ENCODE data around the gene PRIMPOL. TPM values are rescaled to one million over a fixed set of nuclear protein-coding genes. Genes with fewer than 3 reads are reported as not detected.

The PRIMPOL gene
- total and polyA plus RNA-seq, 4 experiments from 2014 or later = 14.0 to 23.2 (median 20.9) TPM

GRCh38 chr4:184641451-184641850, 8.1 kb upstream of the PRIMPOL start:
- intact Hi-C loops (cut with micrococcal nuclease) = no loop called here
- ChIA-PET POLR2A (ENCODE audit: partially characterized antibody) (no interaction called here), CTCF (ENCODE audit: partially characterized antibody) (interaction anchor here (0.8 kb wide), 1 partner anchor 377 kb away, joined by 3 read pairs; no protein-coding TSS in a partner anchor)
- Histone ChIP-seq H3K4me1 (ENCODE audit: insufficient read depth, low read length) (peaks cover 45% of the 10 kb centered on the region), H3K36me3 (ENCODE audit: insufficient read depth, low read length) (peaks cover 17% of the 10 kb centered on the region), H3K9me3 (ENCODE audit: control insufficient read depth in 1 of 2, low read length in 2 of 2) (no peaks in the 10 kb centered on the region), H3K27me3 (ENCODE audit: insufficient read depth, low read length) (no peaks in the 10 kb centered on the region), H3K27ac (ENCODE audit: low read depth, low read length) (no peak overlapping the region), H3K4me3 (ENCODE audit: low read length in 2 of 2) (no peak overlapping the region)
- Mint-ChIP-seq H3K36me3 (peaks cover 42 to 61% of the 10 kb centered on the region in 2 donors), H3K9me3 (no peaks in the 10 kb centered on the region), H3K4me3 (no peak overlapping the region), H3K4me1 (peaks cover 39 to 55% (median 48%) of the 10 kb centered on the region in 4 donors), H3K27ac (peak overlapping the region in 3 of 7 donors; percentile 1 to 90 (median 11)), H3K27me3 (no peaks in the 10 kb centered on the region)
- no peak for DNase-seq

- ChIA-PET POLR2A (ENCODE audit: partially characterized antibody) (no interaction called here), CTCF (ENCODE audit: partially characterized antibody) (interaction anchor here (1.4 to 1.6 kb wide), 2 partner anchors 335 to 380 kb away, joined by 3 to 4 read pairs; no protein-coding TSS in a partner anchor)
- Mint-ChIP-seq H3K36me3 (peaks cover 27 to 58% of the 10 kb centered on the region in 2 donors), H3K9me3 (no peaks in the 10 kb centered on the region), H3K27ac (peak overlapping the region in 1 of 7 donors; percentile 53), H3K27me3 (no peaks in the 10 kb centered on the region), H3K4me1 (peaks cover 54 to 74% (median 64%) of the 10 kb centered on the region in 4 donors), H3K4me3 (peak overlapping the region in 1 of 8 donors; percentile 8)
- DNase-seq = no peak
- intact Hi-C loops (cut with micrococcal nuclease) = no loop called here
- Histone ChIP-seq H3K4me1 (ENCODE audit: insufficient read depth, low read length) (peaks cover 62% of the 10 kb centered on the region), H3K27me3 (ENCODE audit: insufficient read depth, low read length) (no peaks in the 10 kb centered on the region), H3K27ac (ENCODE audit: low read depth, low read length) (no peak overlapping the region), H3K4me3 (ENCODE audit: low read length in 2 of 2) (no peak overlapping the region), H3K9me3 (ENCODE audit: control insufficient read depth in 1 of 2, low read length in 2 of 2) (no peaks in the 10 kb centered on the region), H3K36me3 (ENCODE audit: insufficient read depth, low read length) (peaks cover 5% of the 10 kb centered on the region)
These were observed 5.8 kb upstream of the PRIMPOL start for GRCh38 chr4:184643731-184644130.

- no peak for DNase-seq
These were observed 4.8 kb upstream of the PRIMPOL start for GRCh38 chr4:184644553-184645307.

GRCh38 chr4:184645904-184646610, 3.5 kb upstream of the PRIMPOL start:
- Histone ChIP-seq H3K27me3 (ENCODE audit: insufficient read depth, low read length) (no peaks in the 10 kb centered on the region), H3K36me3 (ENCODE audit: insufficient read depth, low read length) (peaks cover 5% of the 10 kb centered on the region), H3K4me1 (ENCODE audit: insufficient read depth, low read length) (peaks cover 63% of the 10 kb centered on the region), H3K27ac (ENCODE audit: low read depth, low read length) (no peak overlapping the region), H3K4me3 (ENCODE audit: low read length in 2 of 2) (no peak overlapping the region), H3K9me3 (ENCODE audit: control insufficient read depth in 1 of 2, low read length in 2 of 2) (no peaks in the 10 kb centered on the region)
- no peak for DNase-seq
- ChIA-PET CTCF (ENCODE audit: partially characterized antibody) (no interaction called here), POLR2A (ENCODE audit: partially characterized antibody) (no interaction called here)
- peaks cover 19 to 45% of the 10 kb centered on the region in 2 donors for H3K36me3 Mint-ChIP-seq
- peak overlapping the region in 5 of 7 donors; percentile 26 to 92 (median 44) for H3K27ac Mint-ChIP-seq
- peak overlapping the region in 6 of 8 donors; percentile 29 to 98 (median 94) for H3K4me3 Mint-ChIP-seq
- H3K4me1 Mint-ChIP-seq = peaks cover 50 to 67% (median 58%) of the 10 kb centered on the region in 4 donors
- H3K27me3 Mint-ChIP-seq = no peaks in the 10 kb centered on the region
- intact Hi-C loops (cut with micrococcal nuclease) = loop anchor here (5.0 kb wide), 4 partner anchors 101 to 1139 kb away; partner anchors contain the start of gene ING2
- no peaks in the 10 kb centered on the region for H3K9me3 Mint-ChIP-seq

More at GRCh38 chr4:184644553-184645307, 4.8 kb upstream of the PRIMPOL start:
- POLR2A ChIA-PET (ENCODE audit: partially characterized antibody) = no interaction called here
- Histone ChIP-seq H3K36me3 (ENCODE audit: insufficient read depth, low read length) (peaks cover 5% of the 10 kb centered on the region), H3K27me3 (ENCODE audit: insufficient read depth, low read length) (no peaks in the 10 kb centered on the region), H3K9me3 (ENCODE audit: control insufficient read depth in 1 of 2, low read length in 2 of 2) (no peaks in the 10 kb centered on the region), H3K4me3 (ENCODE audit: low read length in 2 of 2) (no peak overlapping the region), H3K27ac (ENCODE audit: low read depth, low read length) (no peak overlapping the region), H3K4me1 (ENCODE audit: insufficient read depth, low read length) (peaks cover 62% of the 10 kb centered on the region)
- CTCF ChIA-PET (ENCODE audit: partially characterized antibody) = interaction anchor here (1.6 kb wide), 1 partner anchor 336 kb away, joined by 3 read pairs; no protein-coding TSS in a partner anchor
- Mint-ChIP-seq H3K27me3 (no peaks in the 10 kb centered on the region), H3K27ac (peak overlapping the region in 4 of 7 donors; percentile 8 to 35 (median 24)), H3K4me3 (peak overlapping the region in 4 of 8 donors; percentile 13 to 61 (median 45)), H3K9me3 (no peaks in the 10 kb centered on the region), H3K36me3 (peaks cover 27 to 51% of the 10 kb centered on the region in 2 donors), H3K4me1 (peaks cover 51 to 68% (median 59%) of the 10 kb centered on the region in 4 donors)
- intact Hi-C loops (cut with micrococcal nuclease) = loop anchor here (5.0 kb wide), 4 partner anchors 103 to 1137 kb away; partner anchors contain the start of gene ING2

GRCh38 chr4:184647266-184648053, 2.1 kb upstream of the PRIMPOL start:
- peak overlapping the region; percentile 59 to 68 for H3K4me3 ChIP-seq (ENCODE audit: low read length in 2 of 2)
- DNase-seq = no peak

GRCh38 chr4:184648054-184648312, 1.6 kb upstream of the PRIMPOL start:
- H3K4me3 Mint-ChIP-seq = peak overlapping the region; percentile 90 to 98 (median 96)
- H3K9me3 Mint-ChIP-seq = no peaks in the 10 kb centered on the region
- ChIA-PET POLR2A (ENCODE audit: partially characterized antibody) (interaction anchor here (0.8 to 4.0 kb wide), 16 partner anchors 10 to 1143 kb away, joined by 3 to 48 read pairs (median 11); partner anchors contain the start of genes ACSL1, CENPU, ING2 and IRF2), CTCF (ENCODE audit: partially characterized antibody) (interaction anchor here (1.3 to 3.8 kb wide), 4 partner anchors 12 to 98 kb away, joined by 3 to 16 read pairs (median 11); partner anchors contain the start of gene CENPU)
- no peak for DNase-seq
- H3K36me3 Mint-ChIP-seq = peaks cover 13 to 35% of the 10 kb centered on the region in 2 donors
- H3K4me3 ChIP-seq (ENCODE audit: low read length in 2 of 2) = peak overlapping the region; percentile 59 to 68
- H3K4me1 Mint-ChIP-seq = peaks cover 48 to 59% (median 53%) of the 10 kb centered on the region in 4 donors
- H3K27ac ChIP-seq (ENCODE audit: low read depth, low read length) = peak overlapping the region; percentile 88
- H3K36me3 ChIP-seq (ENCODE audit: insufficient read depth, low read length) = peaks cover 5% of the 10 kb centered on the region
- H3K27me3 ChIP-seq (ENCODE audit: insufficient read depth, low read length) = no peaks in the 10 kb centered on the region
- H3K27me3 Mint-ChIP-seq = no peaks in the 10 kb centered on the region
- no peaks in the 10 kb centered on the region for H3K9me3 ChIP-seq (ENCODE audit: control insufficient read depth in 1 of 2, low read length in 2 of 2)
- H3K4me1 ChIP-seq (ENCODE audit: insufficient read depth, low read length) = peaks cover 55% of the 10 kb centered on the region
- H3K27ac Mint-ChIP-seq = peak overlapping the region; percentile 90 to 97 (median 95)
- intact Hi-C loops (cut with micrococcal nuclease) = loop anchor here (2.0 to 5.0 kb wide), 5 partner anchors 99 to 1141 kb away; partner anchors contain the start of gene ING2

More at GRCh38 chr4:184647266-184648053, 2.1 kb upstream of the PRIMPOL start:
- ChIA-PET CTCF (ENCODE audit: partially characterized antibody) (interaction anchor here (1.1 to 3.8 kb wide), 5 partner anchors 13 to 381 kb away, joined by 3 to 16 read pairs (median 9); partner anchors contain the start of gene CENPU), POLR2A (ENCODE audit: partially characterized antibody) (interaction anchor here (1.4 to 4.0 kb wide), 13 partner anchors 10 to 1142 kb away, joined by 3 to 48 read pairs (median 13); partner anchors contain the start of genes ACSL1, CENPU, ING2 and IRF2)
- peak overlapping the region; percentile 90 to 97 (median 95) for H3K27ac Mint-ChIP-seq
- peaks cover 13 to 35% of the 10 kb centered on the region in 2 donors for H3K36me3 Mint-ChIP-seq
- Histone ChIP-seq H3K27me3 (ENCODE audit: insufficient read depth, low read length) (no peaks in the 10 kb centered on the region), H3K36me3 (ENCODE audit: insufficient read depth, low read length) (peaks cover 5% of the 10 kb centered on the region), H3K27ac (ENCODE audit: low read depth, low read length) (peak overlapping the region; percentile 88), H3K9me3 (ENCODE audit: control insufficient read depth in 1 of 2, low read length in 2 of 2) (no peaks in the 10 kb centered on the region), H3K4me1 (ENCODE audit: insufficient read depth, low read length) (peaks cover 55% of the 10 kb centered on the region)
- no peaks in the 10 kb centered on the region for H3K9me3 Mint-ChIP-seq
- H3K4me3 Mint-ChIP-seq = peak overlapping the region; percentile 90 to 98 (median 96)
- H3K4me1 Mint-ChIP-seq = peaks cover 48 to 59% (median 55%) of the 10 kb centered on the region in 4 donors
- no peaks in the 10 kb centered on the region for H3K27me3 Mint-ChIP-seq
- intact Hi-C loops (cut with micrococcal nuclease) = loop anchor here (2.0 to 5.0 kb wide), 5 partner anchors 100 to 1140 kb away; partner anchors contain the start of gene ING2
